GM18517 (cell line): ENCODE results near the gene SULT2B1.

Experiments used
- ATAC-seq: cut with Tn5 transposase; IDR thresholded peaks from one replicate; pipeline ENCODE4 v1.9.1; 2021; ENCODE audit warnings: mild to moderate bottlenecking, moderate library complexity; ENCODE audit not compliant: unreplicated experiment

Gene SULT2B1

GRCh38 chr19:48646722-48647216, 94.8 kb downstream of the SULT2B1 start:
- no peak for ATAC-seq

DNA sequence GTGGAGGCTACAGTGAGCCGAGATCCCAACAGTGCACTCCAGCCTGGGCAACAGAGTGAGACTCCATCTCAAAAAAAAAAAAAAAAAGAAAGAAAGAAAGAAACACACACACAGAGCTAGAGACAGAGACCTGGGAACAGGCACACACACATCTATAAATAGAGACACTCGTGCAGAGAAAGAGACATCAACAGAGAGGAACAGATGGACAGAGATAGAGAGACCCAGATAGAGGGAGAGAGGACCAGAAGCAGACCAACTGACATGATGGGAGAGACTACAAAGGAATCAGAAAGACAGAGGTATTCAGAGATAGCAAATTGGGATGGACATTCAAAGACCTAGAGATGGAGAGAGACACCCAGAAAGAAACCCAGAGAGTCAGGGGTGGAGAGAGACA, 96.2 kb downstream of the SULT2B1 start:
- ATAC-seq, result no peak
